GM19468 (cell line): Measurements from ENCODE around the gene PDK1.

Experiments
- ATAC-seq: cut with Tn5 transposase; IDR thresholded peaks from one replicate; pipeline ENCODE4 v1.9.1; 2021; ENCODE audit warnings: mild to moderate bottlenecking, moderate library complexity, moderate number of reproducible peaks; ENCODE audit not compliant: unreplicated experiment; ENCODE audit errors: extremely low read depth

The PDK1 gene

DNA sequence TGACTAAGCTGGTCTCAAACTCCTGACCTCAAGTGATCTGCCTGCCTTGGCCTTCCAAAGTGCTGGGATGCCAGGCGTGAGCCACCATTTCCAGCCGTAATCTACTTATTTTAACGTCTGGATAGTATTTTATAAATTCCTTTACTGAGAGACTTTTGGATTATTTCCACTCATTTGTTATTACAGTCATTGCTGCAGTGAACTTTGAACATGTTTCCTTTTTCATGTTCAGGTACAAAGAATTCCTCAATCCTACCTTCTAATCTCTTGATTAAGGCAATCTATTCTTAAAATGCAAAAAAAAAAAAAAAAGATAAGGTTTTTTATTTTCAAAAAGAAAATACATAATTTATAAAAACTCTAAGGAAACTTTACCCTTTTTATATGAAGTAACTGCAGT is 78.6 kb downstream of the PDK1 start:
- no peak for ATAC-seq

- ATAC-seq: no peak
These were observed 79.7 kb downstream of the PDK1 start for GRCh38 chr2:172635548-172635947.

- ATAC-seq: no peak
These were observed 83.4 kb downstream of the PDK1 start for GRCh38 chr2:172639256-172639655.

DNA sequence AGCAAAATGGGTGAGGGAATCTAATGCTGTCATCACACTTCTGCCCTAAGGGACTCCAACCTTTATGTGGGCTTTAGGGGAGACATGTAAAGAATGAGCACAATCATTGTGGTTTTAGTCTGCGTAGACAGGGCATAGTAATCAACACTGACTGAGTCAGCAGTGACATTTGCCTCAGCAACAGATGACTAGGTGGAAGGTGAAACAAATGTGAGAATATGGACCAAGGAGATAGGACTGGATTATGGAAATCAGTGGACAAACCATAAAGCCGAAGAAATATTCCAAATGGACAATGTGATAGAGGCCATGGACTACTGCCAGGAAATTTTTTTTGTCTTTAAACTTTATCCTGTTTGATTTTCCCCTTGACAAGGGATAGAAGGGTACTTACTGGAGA is 83.9 kb downstream of the PDK1 start:
- no peak for ATAC-seq

DNA sequence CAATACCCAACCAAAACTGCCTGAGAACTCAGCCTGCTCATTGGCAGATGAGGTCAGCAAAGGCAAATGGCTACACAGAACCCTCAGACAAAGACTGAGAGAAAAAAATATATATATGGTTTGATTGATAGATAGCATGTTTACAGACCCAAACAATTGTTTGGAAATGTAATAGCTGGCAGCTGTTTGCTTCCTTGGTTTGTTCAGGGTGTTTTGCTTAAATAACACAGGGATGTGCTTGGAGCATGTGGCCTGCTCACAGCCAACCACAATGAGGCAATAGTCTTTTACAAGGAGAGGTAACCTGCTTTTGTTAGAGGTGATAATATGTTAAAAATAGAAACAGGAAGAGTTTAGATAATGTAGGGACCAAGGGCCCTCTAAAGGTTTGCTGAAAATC is 84.5 kb downstream of the PDK1 start:
- no peak for ATAC-seq

DNA sequence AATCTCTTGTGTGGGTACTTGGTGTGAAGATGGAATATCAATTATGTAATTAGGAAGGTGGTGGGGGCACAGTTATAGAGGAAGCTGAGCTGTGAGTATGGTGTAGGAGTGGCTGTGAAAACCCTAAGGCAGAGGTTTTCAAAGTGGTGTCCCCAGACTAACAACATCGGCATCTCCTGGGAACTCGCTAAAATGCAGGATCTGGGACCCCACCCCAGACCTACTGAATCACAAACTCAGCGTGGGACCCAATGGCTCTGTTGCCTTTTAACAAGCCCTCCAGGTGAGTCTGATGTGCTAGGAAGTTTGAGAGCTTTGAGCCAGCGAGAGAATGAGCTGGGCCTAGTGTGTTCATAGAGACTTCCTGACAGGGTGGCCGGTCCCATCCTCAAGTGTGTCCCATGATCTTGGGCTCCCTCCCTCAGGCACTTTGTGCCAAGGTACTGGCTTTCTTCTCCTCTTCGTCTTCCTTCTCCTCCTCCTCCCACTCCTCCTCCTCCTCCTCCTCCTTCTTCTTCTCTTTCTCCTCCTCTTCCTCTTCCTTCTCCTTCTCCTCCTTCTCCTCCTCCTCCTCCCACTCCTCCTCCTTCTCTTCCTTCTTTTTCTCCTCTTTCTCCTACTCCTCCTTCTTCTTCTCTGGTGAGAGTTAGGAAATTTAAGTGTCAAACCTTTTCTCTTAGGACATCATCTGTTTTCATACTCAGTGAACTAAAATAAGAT is 86.6 kb downstream of the PDK1 start:
- ATAC-seq: no peak

- ATAC-seq: no peak
These were observed 87.3 kb downstream of the PDK1 start for GRCh38 chr2:172643142-172643541.

DNA sequence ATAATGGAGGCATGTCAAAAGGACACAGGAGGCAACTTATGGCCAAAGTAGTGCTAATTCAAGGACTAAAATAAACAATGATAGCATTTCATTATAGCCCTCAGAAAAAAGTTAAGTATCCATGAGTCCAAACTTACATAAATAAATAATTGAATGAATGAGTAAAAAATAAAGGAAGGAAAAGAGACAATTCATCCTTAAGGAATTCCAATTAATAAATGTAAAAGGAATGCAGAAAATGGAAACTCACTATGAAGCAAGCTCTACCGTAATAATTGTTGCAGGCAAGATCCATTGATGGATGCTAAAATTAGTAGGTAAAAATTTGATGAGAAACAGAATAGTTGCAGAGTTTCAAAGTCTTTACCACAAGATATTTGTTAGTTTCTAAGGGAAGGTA is 91.5 kb downstream of the PDK1 start:
- no peak for ATAC-seq

DNA sequence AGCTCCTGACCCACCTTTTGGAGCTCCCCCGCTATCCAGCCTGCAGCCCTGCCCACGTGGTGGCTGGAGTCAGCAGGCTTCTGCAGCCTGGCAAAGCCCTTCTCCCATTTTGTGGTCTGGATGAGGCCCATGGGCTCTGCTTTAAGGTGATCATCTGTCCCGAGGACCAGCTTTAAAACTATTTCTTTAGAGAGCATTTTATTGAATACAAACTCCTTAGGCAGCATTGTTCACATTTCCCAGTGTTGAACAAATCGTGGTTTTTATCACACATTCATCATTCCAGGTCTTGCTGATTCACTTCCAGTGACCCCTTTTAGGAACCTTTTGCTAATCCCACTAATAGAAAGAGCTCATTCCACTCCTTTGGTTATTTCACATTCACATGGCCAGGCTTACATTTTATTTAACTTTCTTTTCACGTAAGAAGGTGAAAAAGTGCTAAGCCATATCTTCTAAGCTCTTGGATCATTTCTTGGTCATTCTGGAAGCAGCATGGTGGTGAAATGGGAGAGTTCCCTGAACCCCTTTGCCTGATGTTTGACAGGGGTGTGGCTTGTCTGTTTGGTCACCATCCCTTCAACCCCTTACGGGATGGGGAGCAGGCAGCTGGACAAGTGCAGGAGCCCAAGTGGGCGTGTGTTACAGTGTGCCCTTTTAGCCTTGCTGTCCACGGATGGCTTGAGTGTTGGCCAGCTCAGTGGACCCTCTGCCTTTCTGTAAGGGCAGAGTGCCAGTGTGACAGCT is 99.4 kb downstream of the PDK1 start:
- no peak for ATAC-seq

- no peak for ATAC-seq
These were observed 100.1 kb downstream of the PDK1 start for GRCh38 chr2:172655838-172656573.
